ENCODE data around the gene MYRF.

Gene MYRF

GRCh38 chr11:61800331-61801281 is 48.2 kb downstream of the MYRF start:
- no peak overlapping the region for H3K23ac ChIP-seq (ENCODE audit: low read length)
- no peak overlapping the region for H2BK120ac ChIP-seq (ENCODE audit: low read depth, low read length)
- no CpG with 5 or more reads among the region's 3 CpGs for WGBS (ENCODE audit: extremely low coverage, insufficient coverage, low lambda C conversion rate)
- peaks cover 37% of the 10 kb centered on the region for H3K36me3 ChIP-seq (ENCODE audit: control insufficient read depth, insufficient read depth, low read length)
- H3K9ac ChIP-seq (ENCODE audit: low read length): no peak overlapping the region
- no peak overlapping the region for H3K4me2 ChIP-seq (ENCODE audit: low read length)
- no peak overlapping the region for H2BK5ac ChIP-seq (ENCODE audit: low read length)
- no peaks in the 10 kb centered on the region for H3K27me3 ChIP-seq (ENCODE audit: insufficient read depth, low read length, poor library complexity)
- H4K8ac ChIP-seq (ENCODE audit: low read depth, low read length): no peak overlapping the region
- no peak overlapping the region for H2AK5ac ChIP-seq (ENCODE audit: low read length)
- no peak overlapping the region for H3K27ac ChIP-seq (ENCODE audit: low read depth, low read length)
- no peak overlapping the region for H4K5ac ChIP-seq (ENCODE audit: low read length)
- no peaks in the 10 kb centered on the region for H3K4me1 ChIP-seq (ENCODE audit: control insufficient read depth, low read depth, low read length)
- H3K79me2 ChIP-seq (ENCODE audit: control insufficient read depth, insufficient read depth, low read length): peaks cover 6% of the 10 kb centered on the region
- no peak for DNase-seq
- no peak overlapping the region for H3K4me3 ChIP-seq (ENCODE audit: low read length)
- peaks cover 8% of the 10 kb centered on the region for H3K79me1 ChIP-seq (ENCODE audit: low read length)
- H2BK15ac ChIP-seq (replicated peaks; ENCODE audit: low read depth): no peak overlapping the region
- H3K4ac ChIP-seq (ENCODE audit: low read depth, low read length): no peak overlapping the region
- H3K56ac ChIP-seq (ENCODE audit: low read length): no peak overlapping the region
- no peak overlapping the region for H3K18ac ChIP-seq (ENCODE audit: low read length)

DNA sequence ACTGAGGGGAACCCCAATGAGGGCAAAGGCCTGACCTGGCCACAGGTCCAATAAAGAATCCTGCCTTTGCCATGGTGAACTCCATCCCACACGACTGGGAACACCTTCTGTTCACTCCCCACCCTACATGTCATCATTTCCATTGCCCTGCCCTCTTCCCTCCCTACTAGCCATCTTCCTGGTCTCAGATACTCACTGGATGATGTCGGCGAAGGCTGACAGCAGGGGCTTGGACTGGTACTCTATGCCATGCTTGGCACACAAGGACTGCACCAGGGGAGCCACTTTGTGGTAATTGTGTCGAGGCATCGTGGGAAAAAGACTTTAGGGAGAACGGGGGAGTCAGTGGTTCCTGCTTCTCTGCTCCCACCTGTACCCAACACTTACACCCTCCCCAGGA is 50.2 kb downstream of the MYRF start:
- WGBS (ENCODE audit: extremely low coverage, insufficient coverage, low lambda C conversion rate): no CpG with 5 or more reads among the region's 6 CpGs
- Histone ChIP-seq H3K9ac (ENCODE audit: low read length) (no peak overlapping the region), H3K36me3 (ENCODE audit: control insufficient read depth, insufficient read depth, low read length) (peaks cover 41% of the 10 kb centered on the region), H3K79me2 (ENCODE audit: control insufficient read depth, insufficient read depth, low read length) (no peaks in the 10 kb centered on the region), H3K27ac (ENCODE audit: low read depth, low read length) (no peak overlapping the region), H3K4me3 (ENCODE audit: low read length) (no peak overlapping the region), H3K79me1 (ENCODE audit: low read length) (peaks cover 6% of the 10 kb centered on the region), H2BK5ac (ENCODE audit: low read length) (no peak overlapping the region), H3K23ac (ENCODE audit: low read length) (no peak overlapping the region), H3K18ac (ENCODE audit: low read length) (no peak overlapping the region), H3K27me3 (ENCODE audit: insufficient read depth, low read length, poor library complexity) (no peaks in the 10 kb centered on the region), H4K5ac (ENCODE audit: low read length) (no peak overlapping the region), H3K4ac (ENCODE audit: low read depth, low read length) (no peak overlapping the region), H2BK120ac (ENCODE audit: low read depth, low read length) (no peak overlapping the region), H3K56ac (ENCODE audit: low read length) (no peak overlapping the region), H3K4me2 (ENCODE audit: low read length) (no peak overlapping the region), H2AK5ac (ENCODE audit: low read length) (no peak overlapping the region), H2BK15ac (replicated peaks; ENCODE audit: low read depth) (no peak overlapping the region), H3K4me1 (ENCODE audit: control insufficient read depth, low read depth, low read length) (no peaks in the 10 kb centered on the region), H4K8ac (ENCODE audit: low read depth, low read length) (no peak overlapping the region)
- DNase-seq: no peak

DNA sequence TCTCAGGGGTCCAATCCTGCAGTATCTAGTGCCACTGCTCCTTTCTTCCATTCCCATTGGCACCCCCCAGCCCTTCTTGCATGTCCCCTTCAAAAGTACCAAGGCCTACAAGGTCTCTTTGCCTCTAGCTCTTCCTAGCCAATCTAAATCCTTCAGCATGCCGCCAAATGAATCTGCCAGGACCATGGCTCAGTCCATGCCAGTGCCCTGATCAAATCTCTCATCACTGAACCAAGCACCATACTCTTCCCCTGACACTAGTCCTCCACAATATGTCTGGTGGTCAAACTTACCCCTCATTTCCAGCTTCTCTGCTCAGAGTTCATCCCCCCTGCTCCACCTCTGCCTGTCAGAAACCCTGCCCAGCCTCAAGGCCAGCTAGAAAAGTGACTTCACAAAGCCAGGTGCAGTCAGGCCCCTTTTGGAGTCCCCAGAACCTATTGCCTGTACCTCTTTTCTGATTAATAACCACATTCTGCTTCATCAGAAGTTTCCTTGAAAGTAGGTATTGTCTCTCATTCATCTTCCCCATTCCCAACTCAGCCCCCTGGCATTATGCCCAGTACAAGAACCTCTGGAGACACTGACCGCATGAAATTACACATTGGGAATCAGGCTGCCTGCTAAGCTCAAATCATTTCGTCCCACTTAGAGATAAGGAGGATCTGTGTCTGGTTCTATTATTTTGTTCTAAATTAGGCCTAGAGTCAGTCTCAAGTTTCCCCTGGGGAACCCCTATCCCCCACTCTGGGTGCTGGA is 51.6 kb downstream of the MYRF start:
- Histone ChIP-seq H3K4me3 (ENCODE audit: low read length) (no peak overlapping the region), H4K8ac (ENCODE audit: low read depth, low read length) (no peak overlapping the region), H2BK120ac (ENCODE audit: low read depth, low read length) (no peak overlapping the region), H3K18ac (ENCODE audit: low read length) (no peak overlapping the region), H3K4me1 (ENCODE audit: control insufficient read depth, low read depth, low read length) (no peaks in the 10 kb centered on the region), H3K56ac (ENCODE audit: low read length) (no peak overlapping the region), H3K79me2 (ENCODE audit: control insufficient read depth, insufficient read depth, low read length) (no peaks in the 10 kb centered on the region), H3K4me2 (ENCODE audit: low read length) (no peak overlapping the region), H2AK5ac (ENCODE audit: low read length) (no peak overlapping the region), H3K36me3 (ENCODE audit: control insufficient read depth, insufficient read depth, low read length) (peaks cover 44% of the 10 kb centered on the region), H2BK5ac (ENCODE audit: low read length) (no peak overlapping the region), H3K9ac (ENCODE audit: low read length) (no peak overlapping the region), H3K79me1 (ENCODE audit: low read length) (peaks cover 6% of the 10 kb centered on the region), H3K27ac (ENCODE audit: low read depth, low read length) (no peak overlapping the region), H3K23ac (ENCODE audit: low read length) (no peak overlapping the region), H3K27me3 (ENCODE audit: insufficient read depth, low read length, poor library complexity) (no peaks in the 10 kb centered on the region), H4K5ac (ENCODE audit: low read length) (no peak overlapping the region), H3K4ac (ENCODE audit: low read depth, low read length) (no peak overlapping the region), H2BK15ac (replicated peaks; ENCODE audit: low read depth) (no peak overlapping the region)
- no CpG with 5 or more reads among the region's 3 CpGs for WGBS (ENCODE audit: extremely low coverage, insufficient coverage, low lambda C conversion rate)
- no peak for DNase-seq

DNA sequence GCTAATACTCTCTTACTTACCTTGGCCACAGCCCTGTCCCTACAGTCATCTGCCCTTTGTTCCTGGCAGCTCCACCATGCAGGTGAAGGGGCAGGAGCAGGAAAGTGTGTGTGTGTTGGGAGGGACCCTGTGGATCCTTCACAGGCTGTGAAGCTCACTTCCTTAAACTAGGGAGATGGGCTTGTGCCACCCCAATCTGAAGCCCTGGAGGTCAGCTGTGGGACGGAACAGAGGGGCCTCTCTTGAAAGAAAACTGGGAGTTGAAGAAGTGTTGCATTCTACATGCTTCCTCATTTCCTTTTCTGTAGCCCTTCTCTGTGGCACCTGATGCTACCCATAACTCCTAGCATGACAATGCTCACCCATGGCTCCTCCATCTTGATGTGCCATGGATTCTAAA is 52.7 kb downstream of the MYRF start:
- Histone ChIP-seq H3K9ac (ENCODE audit: low read length) (no peak overlapping the region), H2BK120ac (ENCODE audit: low read depth, low read length) (no peak overlapping the region), H4K8ac (ENCODE audit: low read depth, low read length) (no peak overlapping the region), H3K56ac (ENCODE audit: low read length) (no peak overlapping the region), H3K79me2 (ENCODE audit: control insufficient read depth, insufficient read depth, low read length) (no peaks in the 10 kb centered on the region), H2AK5ac (ENCODE audit: low read length) (no peak overlapping the region), H2BK15ac (replicated peaks; ENCODE audit: low read depth) (no peak overlapping the region), H3K4me3 (ENCODE audit: low read length) (no peak overlapping the region), H4K5ac (ENCODE audit: low read length) (no peak overlapping the region), H3K4me1 (ENCODE audit: control insufficient read depth, low read depth, low read length) (no peaks in the 10 kb centered on the region), H3K4ac (ENCODE audit: low read depth, low read length) (no peak overlapping the region), H3K18ac (ENCODE audit: low read length) (no peak overlapping the region), H3K27ac (ENCODE audit: low read depth, low read length) (no peak overlapping the region), H3K27me3 (ENCODE audit: insufficient read depth, low read length, poor library complexity) (no peaks in the 10 kb centered on the region), H2BK5ac (ENCODE audit: low read length) (no peak overlapping the region), H3K36me3 (ENCODE audit: control insufficient read depth, insufficient read depth, low read length) (peaks cover 48% of the 10 kb centered on the region), H3K23ac (ENCODE audit: low read length) (no peak overlapping the region), H3K4me2 (ENCODE audit: low read length) (no peak overlapping the region), H3K79me1 (ENCODE audit: low read length) (peaks cover 2% of the 10 kb centered on the region)
- WGBS (ENCODE audit: extremely low coverage, insufficient coverage, low lambda C conversion rate): no CpG with 5 or more reads among the region's 1 CpG
- DNase-seq: no peak

DNA sequence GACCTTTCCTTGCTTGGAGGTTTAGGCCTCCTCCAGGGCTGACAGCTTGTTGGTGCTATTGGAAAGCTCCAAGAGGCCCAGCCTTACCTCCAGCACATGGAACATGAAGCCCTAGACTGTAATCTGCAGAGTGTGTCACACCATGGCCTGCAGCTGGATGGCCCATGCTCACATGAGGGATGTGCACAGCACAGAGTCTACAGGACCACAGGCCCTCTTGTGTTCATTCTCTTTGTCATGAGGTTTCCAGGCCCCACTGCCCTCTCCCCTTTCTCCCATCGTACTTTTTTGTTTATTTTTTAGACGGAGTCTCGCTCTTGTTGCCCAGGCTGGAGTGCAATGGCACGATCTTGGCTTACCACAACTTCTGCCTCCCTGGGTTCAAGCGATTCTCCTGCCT is 54.3 kb downstream of the MYRF start:
- Histone ChIP-seq H3K18ac (ENCODE audit: low read length) (no peak overlapping the region), H3K9ac (ENCODE audit: low read length) (no peak overlapping the region), H2BK15ac (replicated peaks; ENCODE audit: low read depth) (no peak overlapping the region), H3K56ac (ENCODE audit: low read length) (no peak overlapping the region), H3K79me2 (ENCODE audit: control insufficient read depth, insufficient read depth, low read length) (no peaks in the 10 kb centered on the region), H3K4me2 (ENCODE audit: low read length) (no peak overlapping the region), H3K36me3 (ENCODE audit: control insufficient read depth, insufficient read depth, low read length) (peaks cover 52% of the 10 kb centered on the region), H3K4me3 (ENCODE audit: low read length) (no peak overlapping the region), H3K27ac (ENCODE audit: low read depth, low read length) (no peak overlapping the region), H3K23ac (ENCODE audit: low read length) (no peak overlapping the region), H4K5ac (ENCODE audit: low read length) (no peak overlapping the region), H3K79me1 (ENCODE audit: low read length) (peaks cover 2% of the 10 kb centered on the region), H4K8ac (ENCODE audit: low read depth, low read length) (no peak overlapping the region), H3K27me3 (ENCODE audit: insufficient read depth, low read length, poor library complexity) (no peaks in the 10 kb centered on the region), H3K4me1 (ENCODE audit: control insufficient read depth, low read depth, low read length) (no peaks in the 10 kb centered on the region), H2BK120ac (ENCODE audit: low read depth, low read length) (no peak overlapping the region), H2BK5ac (ENCODE audit: low read length) (no peak overlapping the region), H2AK5ac (ENCODE audit: low read length) (no peak overlapping the region), H3K4ac (ENCODE audit: low read depth, low read length) (no peak overlapping the region)
- no CpG with 5 or more reads among the region's 5 CpGs for WGBS (ENCODE audit: extremely low coverage, insufficient coverage, low lambda C conversion rate)
- no peak for DNase-seq

All from mesendoderm (in vitro differentiated cells).